ENCODE measurements around the gene CERT1. TPM values are rescaled to one million over a fixed set of nuclear protein-coding genes. Genes with fewer than 3 reads are reported as not detected.

The CERT1 gene

DNA sequence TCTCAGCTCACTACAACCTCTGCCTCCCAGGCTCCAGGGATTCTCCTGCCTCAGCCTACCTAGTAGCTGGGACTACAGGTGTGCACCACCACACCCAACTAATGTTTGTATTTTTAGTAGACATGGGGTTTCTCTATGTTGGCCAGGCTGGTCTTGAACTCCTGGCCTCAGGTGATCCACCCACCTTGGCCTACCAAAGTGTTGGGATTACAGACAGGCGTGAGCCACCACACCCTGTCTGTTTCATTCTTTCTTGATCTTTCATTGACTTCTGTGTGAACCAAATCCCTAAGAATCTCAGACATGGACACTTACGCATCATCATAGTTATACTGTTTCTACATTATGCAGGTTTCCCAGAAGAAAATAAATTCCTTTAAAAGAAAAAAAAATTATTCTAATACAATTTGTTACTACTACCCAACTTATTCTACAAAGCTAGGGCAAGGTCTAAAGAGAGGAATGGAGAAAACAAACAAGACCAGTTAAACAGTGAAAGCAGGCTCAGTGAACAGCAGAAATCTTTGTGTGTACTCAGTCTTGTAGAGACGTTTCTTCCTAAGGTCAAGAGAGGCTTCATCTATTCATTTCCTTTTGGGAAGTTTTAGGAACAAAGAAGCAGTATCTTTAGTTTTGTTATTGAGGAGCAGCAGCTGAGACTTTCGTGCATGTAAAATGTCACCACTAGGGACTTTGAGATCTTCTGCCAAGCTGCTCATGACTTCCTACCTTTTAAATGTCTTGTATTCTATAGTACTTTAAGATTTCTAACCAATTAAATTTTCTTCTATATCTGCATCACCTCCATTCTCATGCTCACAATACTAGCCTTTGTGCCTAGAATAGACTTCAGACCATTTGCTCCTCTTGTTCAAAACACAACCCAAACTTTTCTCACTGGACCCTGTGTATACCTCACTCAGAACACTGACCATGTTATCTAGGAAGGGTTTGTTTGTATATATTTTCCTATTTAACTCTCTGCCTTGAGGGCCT lies 180.0 kb downstream of the CERT1 start:
- Histone ChIP-seq H3K56ac (ENCODE audit: low read length) (no peak overlapping the region), H3K4me2 (ENCODE audit: low read length) (no peak overlapping the region), H2BK15ac (replicated peaks; ENCODE audit: low read depth) (peak overlapping the region; percentile 85), H3K4me3 (ENCODE audit: low read length) (no peak overlapping the region), H4K8ac (ENCODE audit: low read depth, low read length) (no peak overlapping the region), H3K36me3 (ENCODE audit: control insufficient read depth, insufficient read depth, low read length) (no peaks in the 10 kb centered on the region), H4K5ac (ENCODE audit: low read length) (no peak overlapping the region), H3K4me1 (ENCODE audit: control insufficient read depth, low read depth, low read length) (no peaks in the 10 kb centered on the region), H3K79me2 (ENCODE audit: control insufficient read depth, insufficient read depth, low read length) (no peaks in the 10 kb centered on the region), H3K9ac (ENCODE audit: low read length) (no peak overlapping the region), H3K18ac (ENCODE audit: low read length) (peak overlapping the region; percentile 60), H3K79me1 (ENCODE audit: low read length) (no peaks in the 10 kb centered on the region), H2AK5ac (ENCODE audit: low read length) (no peak overlapping the region), H3K27me3 (ENCODE audit: insufficient read depth, low read length, poor library complexity) (no peaks in the 10 kb centered on the region), H2BK120ac (ENCODE audit: low read depth, low read length) (no peak overlapping the region), H3K27ac (ENCODE audit: low read depth, low read length) (no peak overlapping the region), H2BK5ac (ENCODE audit: low read length) (no peak overlapping the region), H3K23ac (ENCODE audit: low read length) (no peak overlapping the region), H3K4ac (ENCODE audit: low read depth, low read length) (no peak overlapping the region)
- WGBS (ENCODE audit: extremely low coverage, insufficient coverage, low lambda C conversion rate) = no CpG with 5 or more reads among the region's 4 CpGs
- DNase-seq = no peak

DNA sequence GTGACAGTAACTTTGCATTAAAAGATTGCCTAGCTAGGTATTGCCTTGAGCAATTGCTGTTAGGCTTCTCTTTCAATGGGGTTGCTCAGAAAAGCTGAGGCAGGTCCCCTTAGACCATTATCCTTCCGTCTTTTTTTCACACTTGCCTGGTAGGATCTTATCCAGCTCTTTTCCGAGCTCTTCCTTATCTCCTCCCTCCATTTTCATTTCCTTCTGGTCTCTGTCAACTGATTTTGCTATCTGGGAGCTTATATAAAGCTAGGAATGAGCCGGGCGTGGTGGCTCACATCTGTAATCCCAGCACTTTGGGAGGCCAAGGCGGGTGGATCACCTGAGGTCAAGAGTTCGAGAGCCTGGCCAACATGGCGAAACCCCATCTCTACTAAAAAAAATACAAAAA lies 181.0 kb downstream of the CERT1 start:
- no peak overlapping the region for H3K4me2 ChIP-seq (ENCODE audit: low read length)
- H4K8ac ChIP-seq (ENCODE audit: low read depth, low read length) = no peak overlapping the region
- H3K23ac ChIP-seq (ENCODE audit: low read length) = no peak overlapping the region
- H3K36me3 ChIP-seq (ENCODE audit: control insufficient read depth, insufficient read depth, low read length) = no peaks in the 10 kb centered on the region
- no peaks in the 10 kb centered on the region for H3K27me3 ChIP-seq (ENCODE audit: insufficient read depth, low read length, poor library complexity)
- H2BK15ac ChIP-seq (replicated peaks; ENCODE audit: low read depth) = no peak overlapping the region
- H3K27ac ChIP-seq (ENCODE audit: low read depth, low read length) = no peak overlapping the region
- H3K4me1 ChIP-seq (ENCODE audit: control insufficient read depth, low read depth, low read length) = no peaks in the 10 kb centered on the region
- H3K18ac ChIP-seq (ENCODE audit: low read length) = no peak overlapping the region
- H2AK5ac ChIP-seq (ENCODE audit: low read length) = no peak overlapping the region
- no peak overlapping the region for H2BK5ac ChIP-seq (ENCODE audit: low read length)
- no peaks in the 10 kb centered on the region for H3K79me2 ChIP-seq (ENCODE audit: control insufficient read depth, insufficient read depth, low read length)
- H3K9ac ChIP-seq (ENCODE audit: low read length) = no peak overlapping the region
- no peak overlapping the region for H2BK120ac ChIP-seq (ENCODE audit: low read depth, low read length)
- DNase-seq = peak; percentile 72
- no peak overlapping the region for H3K4ac ChIP-seq (ENCODE audit: low read depth, low read length)
- H3K56ac ChIP-seq (ENCODE audit: low read length) = no peak overlapping the region
- no peak overlapping the region for H4K5ac ChIP-seq (ENCODE audit: low read length)
- H3K4me3 ChIP-seq (ENCODE audit: low read length) = no peak overlapping the region
- WGBS (ENCODE audit: extremely low coverage, insufficient coverage, low lambda C conversion rate) = no CpG with 5 or more reads among the region's 7 CpGs
- H3K79me1 ChIP-seq (ENCODE audit: low read length) = no peaks in the 10 kb centered on the region

Small RNA genes within 50 kb of the gene (small RNA-seq; reads per million reads assigned to genes)
- not detected for gene RNU7-175P (ENCODE audit: insufficient read depth)

Measured in mesendoderm (in vitro differentiated cells).